Activated naive CD4-positive, alpha-beta T cell treated with anti-CD3 and anti-CD28 coated beads for 36 hours (primary cell): ENCODE data around the gene TRMT44. TPM values are rescaled to one million over a fixed set of nuclear protein-coding genes. Genes with fewer than 3 reads are reported as not detected.

Experiments used
- CTCF ChIA-PET: fragments of 350-600 bp; sonication (Branson Sonifier 250); formaldehyde crosslinking; loops from one replicate; lab custom pipeline; 2021; ENCODE audit warnings: antibody characterized with exemption; lab: Charles Lee
- DNase-seq: peaks from one replicate; pipeline ENCODE4 v3.0.0-alpha.2; 2020
- H3K27ac Mint-ChIP-seq: one replicate; pipeline ENCODE4 v1.8.0; 2021; ENCODE audit warnings: mild to moderate bottlenecking, mixed read lengths
- H3K27me3 Mint-ChIP-seq: one replicate; pipeline ENCODE4 v1.8.0; 2021; ENCODE audit warnings: low read depth, mixed read lengths
- H3K36me3 Mint-ChIP-seq: one replicate; pipeline ENCODE4 v1.8.0; 2021; ENCODE audit warnings: low read depth, mixed read lengths
- H3K4me1 Mint-ChIP-seq: one replicate; pipeline ENCODE4 v1.8.0; 2021; ENCODE audit warnings: low read depth, mixed read lengths
- H3K4me3 Mint-ChIP-seq: one replicate; pipeline ENCODE4 v1.8.0; 2021; ENCODE audit warnings: mild to moderate bottlenecking, moderate library complexity, mixed read lengths
- H3K9me3 Mint-ChIP-seq: one replicate; pipeline ENCODE4 v1.8.0; 2021; ENCODE audit warnings: mixed read lengths
- intact Hi-C: fragments of 100-400 bp; cut with micrococcal nuclease; formaldehyde crosslinking; loops from one replicate; pipeline ENCODE4 v1.15.1; 2023
- total RNA-seq, 2 experiments: library from RNA; stranded (reverse); gene quantifications; one replicate each; pipeline ENCODE4 v1.2.3, GENCODE V29; 2021

Gene TRMT44
- total RNA-seq, 2 experiments from 2014 or later = 13.1 to 14.5 TPM

DNA sequence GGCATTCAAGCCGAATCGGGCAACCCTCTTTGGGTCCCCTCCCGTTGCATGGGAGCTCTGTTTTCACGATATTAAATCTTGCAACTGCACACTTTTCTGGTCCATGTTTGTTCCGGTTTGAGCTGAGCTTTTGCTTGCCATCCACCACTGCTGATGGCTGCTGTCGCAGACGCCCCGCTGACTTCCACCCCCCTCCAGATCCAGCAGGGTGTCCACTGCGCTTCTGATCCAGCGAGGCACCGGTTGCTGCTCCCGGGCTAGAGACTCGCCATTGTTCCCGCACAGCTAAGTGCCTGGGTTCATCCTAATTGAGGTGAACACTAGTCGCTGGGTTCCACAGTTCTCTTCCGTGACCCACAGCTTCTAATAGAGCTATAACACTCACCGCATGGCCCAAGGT lies 13.3 kb upstream of the TRMT44 start:
- Mint-ChIP-seq H3K36me3 (no peaks in the 10 kb centered on the region), H3K27ac (no peak overlapping the region), H3K27me3 (no peaks in the 10 kb centered on the region), H3K4me1 (peaks cover 22% of the 10 kb centered on the region), H3K4me3 (peak overlapping the region; percentile 95), H3K9me3 (no peaks in the 10 kb centered on the region)
- DNase-seq = no peak
- intact Hi-C loops = no loop called here
- CTCF ChIA-PET = no interaction called here

GRCh38 chr4:8427761-8428287 lies 12.8 kb upstream of the TRMT44 start:
- CTCF ChIA-PET = no interaction called here
- intact Hi-C loops = loop anchor here (1.0 kb wide), 1 partner anchor 12 kb away; the partner anchor contains the start of genes ACOX3 and TRMT44

GRCh38 chr4:8428288-8429097 lies 12.1 kb upstream of the TRMT44 start:
- Mint-ChIP-seq H3K27me3 (no peaks in the 10 kb centered on the region), H3K9me3 (no peaks in the 10 kb centered on the region), H3K27ac (peak overlapping the region; percentile 58), H3K36me3 (no peaks in the 10 kb centered on the region), H3K4me1 (peaks cover 25% of the 10 kb centered on the region), H3K4me3 (peak overlapping the region; percentile 95)
- peak; percentile 87 for DNase-seq
- intact Hi-C loops = loop anchor here (1.0 kb wide), 1 partner anchor 12 kb away; the partner anchor contains the start of genes ACOX3 and TRMT44
- CTCF ChIA-PET = interaction anchor here (0.9 to 1.0 kb wide), 2 partner anchors 12 to 200 kb away, joined by 3 read pairs; no protein-coding TSS in a partner anchor

More at GRCh38 chr4:8427761-8428287, 12.8 kb upstream of the TRMT44 start:
- Mint-ChIP-seq H3K9me3 (no peaks in the 10 kb centered on the region), H3K4me1 (peaks cover 22% of the 10 kb centered on the region), H3K27me3 (no peaks in the 10 kb centered on the region), H3K36me3 (no peaks in the 10 kb centered on the region), H3K27ac (no peak overlapping the region), H3K4me3 (peak overlapping the region; percentile 95)
- no peak for DNase-seq

DNA sequence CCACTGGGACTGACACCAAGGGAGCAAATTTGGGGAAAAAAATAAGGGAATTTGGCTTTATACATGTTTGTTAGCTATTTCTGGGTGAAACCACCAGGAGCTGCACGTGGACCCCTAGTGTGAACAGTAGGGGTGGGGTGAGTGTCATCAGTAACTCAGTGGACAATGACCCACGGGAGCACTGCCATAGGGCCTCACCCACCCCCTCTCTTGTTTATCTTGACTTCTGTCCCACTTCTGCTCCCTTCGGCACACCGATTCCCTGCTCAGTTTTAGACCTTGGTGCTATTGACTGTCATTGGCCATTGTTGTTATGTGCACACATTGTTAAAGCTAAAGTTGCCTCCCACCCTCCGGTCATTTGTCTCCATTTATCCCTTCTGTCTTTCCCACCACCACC lies 9.0 kb upstream of the TRMT44 start:
- H3K27ac Mint-ChIP-seq = no peak overlapping the region
- no peaks in the 10 kb centered on the region for H3K9me3 Mint-ChIP-seq
- no peaks in the 10 kb centered on the region for H3K27me3 Mint-ChIP-seq
- intact Hi-C loops = no loop called here
- H3K4me3 Mint-ChIP-seq = no peak overlapping the region
- H3K36me3 Mint-ChIP-seq = peaks cover 2% of the 10 kb centered on the region
- CTCF ChIA-PET = no interaction called here
- H3K4me1 Mint-ChIP-seq = peaks cover 38% of the 10 kb centered on the region
- no peak for DNase-seq

- intact Hi-C loops = no loop called here
- H3K4me1 Mint-ChIP-seq = peaks cover 39% of the 10 kb centered on the region
- CTCF ChIA-PET = no interaction called here
- no peaks in the 10 kb centered on the region for H3K27me3 Mint-ChIP-seq
- H3K36me3 Mint-ChIP-seq = peaks cover 2% of the 10 kb centered on the region
- no peak for DNase-seq
- H3K4me3 Mint-ChIP-seq = no peak overlapping the region
- no peaks in the 10 kb centered on the region for H3K9me3 Mint-ChIP-seq
- no peak overlapping the region for H3K27ac Mint-ChIP-seq
Observed at GRCh38 chr4:8433136-8433535, 7.4 kb upstream of the TRMT44 start.

GRCh38 chr4:8434251-8435073 lies 6.1 kb upstream of the TRMT44 start:
- Mint-ChIP-seq H3K9me3 (no peaks in the 10 kb centered on the region), H3K27ac (peak overlapping the region; percentile 51), H3K36me3 (peaks cover 2% of the 10 kb centered on the region), H3K4me1 (peaks cover 40% of the 10 kb centered on the region), H3K27me3 (no peaks in the 10 kb centered on the region), H3K4me3 (peak overlapping the region; percentile 14)
- intact Hi-C loops = no loop called here
- no peak for DNase-seq
- CTCF ChIA-PET = no interaction called here

- DNase-seq = peak; percentile 70
- H3K27ac Mint-ChIP-seq = peak overlapping the region; percentile 80
- H3K4me1 Mint-ChIP-seq = peaks cover 46% of the 10 kb centered on the region
- H3K9me3 Mint-ChIP-seq = no peaks in the 10 kb centered on the region
- H3K36me3 Mint-ChIP-seq = peaks cover 5% of the 10 kb centered on the region
- CTCF ChIA-PET = interaction anchor here (0.7 to 1.0 kb wide), 4 partner anchors 16 to 168 kb away, joined by 3 to 5 read pairs (median 4); no protein-coding TSS in a partner anchor
- peak overlapping the region; percentile 68 for H3K4me3 Mint-ChIP-seq
- H3K27me3 Mint-ChIP-seq = no peaks in the 10 kb centered on the region
- intact Hi-C loops = no loop called here
Observed at GRCh38 chr4:8435656-8436121, 4.9 kb upstream of the TRMT44 start.

- H3K27me3 Mint-ChIP-seq = no peaks in the 10 kb centered on the region
- H3K27ac Mint-ChIP-seq = no peak overlapping the region
- CTCF ChIA-PET = no interaction called here
- peaks cover 58% of the 10 kb centered on the region for H3K4me1 Mint-ChIP-seq
- no peaks in the 10 kb centered on the region for H3K9me3 Mint-ChIP-seq
- intact Hi-C loops = no loop called here
- peaks cover 5% of the 10 kb centered on the region for H3K36me3 Mint-ChIP-seq
- DNase-seq = no peak
- peak overlapping the region; percentile 8 for H3K4me3 Mint-ChIP-seq
Observed at GRCh38 chr4:8437281-8437680, 3.3 kb upstream of the TRMT44 start.

DNA sequence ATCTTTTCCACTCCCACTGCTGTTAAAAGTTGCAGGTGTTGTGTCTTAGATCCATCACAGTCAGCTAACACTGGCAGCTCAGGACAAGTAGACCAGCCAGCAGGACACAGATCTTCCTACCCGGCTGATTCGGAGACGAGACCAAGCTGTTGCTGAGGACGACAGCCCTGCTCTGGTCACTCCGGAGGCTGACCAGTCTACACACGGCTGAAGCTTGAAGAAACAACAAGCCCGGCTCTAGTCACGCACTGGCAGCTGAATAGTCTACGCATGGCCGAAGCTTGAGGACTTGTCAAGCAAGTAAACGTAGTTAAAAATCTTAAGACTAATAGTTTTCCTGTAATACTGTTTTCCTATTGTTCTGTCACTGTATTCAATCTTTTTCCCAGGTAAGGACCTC lies 1.8 kb upstream of the TRMT44 start:
- CTCF ChIA-PET = no interaction called here
- Mint-ChIP-seq H3K27me3 (no peaks in the 10 kb centered on the region), H3K4me1 (peaks cover 70% of the 10 kb centered on the region), H3K27ac (no peak overlapping the region), H3K36me3 (peaks cover 7% of the 10 kb centered on the region), H3K4me3 (peak overlapping the region; percentile 17), H3K9me3 (no peaks in the 10 kb centered on the region)
- no peak for DNase-seq
- intact Hi-C loops = no loop called here

DNA sequence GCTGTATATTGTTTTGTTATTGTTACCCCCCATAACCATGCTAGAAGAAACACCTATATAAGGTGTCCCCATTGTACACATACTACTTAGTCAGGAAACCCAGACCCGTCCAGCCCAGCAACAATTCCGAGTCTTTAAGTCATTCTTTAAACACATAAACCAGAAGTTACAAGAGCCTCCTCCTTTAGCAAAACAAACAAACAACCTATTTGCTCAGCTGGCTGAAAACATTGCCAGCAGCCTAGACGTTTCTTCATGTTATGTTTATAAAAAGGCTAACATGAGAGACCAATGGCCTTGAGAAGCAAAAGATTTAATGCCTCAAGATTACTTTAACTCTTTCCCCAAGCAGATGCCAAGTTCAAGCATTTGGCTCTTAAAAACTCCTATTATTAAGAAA lies 1.4 kb upstream of the TRMT44 start:
- no peaks in the 10 kb centered on the region for H3K9me3 Mint-ChIP-seq
- CTCF ChIA-PET = interaction anchor here (0.7 kb wide), 1 partner anchor 172 kb away, joined by 3 read pairs; no protein-coding TSS in a partner anchor
- no peak for DNase-seq
- H3K27ac Mint-ChIP-seq = no peak overlapping the region
- H3K4me3 Mint-ChIP-seq = peak overlapping the region; percentile 17
- H3K36me3 Mint-ChIP-seq = peaks cover 7% of the 10 kb centered on the region
- peaks cover 72% of the 10 kb centered on the region for H3K4me1 Mint-ChIP-seq
- no peaks in the 10 kb centered on the region for H3K27me3 Mint-ChIP-seq
- intact Hi-C loops = no loop called here

DNA sequence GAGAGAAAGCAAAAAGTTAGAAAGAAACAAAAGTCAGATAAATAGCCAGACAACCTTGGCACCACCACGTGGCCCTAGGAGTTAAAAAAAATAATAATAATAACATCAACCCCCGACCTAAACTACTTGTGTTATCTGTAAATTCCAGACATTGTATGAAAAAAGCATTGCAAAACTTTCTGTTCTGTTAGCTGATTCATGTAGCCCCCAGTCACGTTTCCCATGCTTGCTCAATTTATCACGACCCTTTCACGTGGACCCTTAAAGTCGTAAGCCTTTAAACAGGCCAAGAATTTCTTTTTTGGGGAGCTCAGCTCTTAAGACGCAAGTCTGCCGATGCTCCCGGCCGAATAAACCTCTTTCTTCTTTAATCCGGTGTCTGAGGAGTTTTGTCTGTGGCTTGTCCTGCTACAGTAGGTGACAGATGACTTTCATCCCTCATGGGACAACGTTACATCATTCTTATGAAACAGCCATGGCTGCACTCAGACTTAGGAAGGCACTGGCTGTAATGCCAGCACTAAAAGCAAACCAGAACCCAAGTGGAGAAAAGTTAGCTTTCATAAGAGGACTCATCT lies 574 bp upstream of the TRMT44 start:
- intact Hi-C loops = loop anchor here (1.0 to 2.0 kb wide), 2 partner anchors 12 to 713 kb away; no protein-coding TSS in a partner anchor
- CTCF ChIA-PET = interaction anchor here (0.7 to 1.6 kb wide), 2 partner anchors 173 to 198 kb away, joined by 3 to 6 read pairs; no protein-coding TSS in a partner anchor

More for the DNA sequence above, 574 bp upstream of the TRMT44 start:
- peaks cover 63% of the 10 kb centered on the region for H3K4me1 Mint-ChIP-seq
- H3K27ac Mint-ChIP-seq = peak overlapping the region; percentile 98
- peak overlapping the region; percentile 98 for H3K4me3 Mint-ChIP-seq
- peaks cover 5% of the 10 kb centered on the region for H3K36me3 Mint-ChIP-seq
- H3K9me3 Mint-ChIP-seq = no peaks in the 10 kb centered on the region
- DNase-seq = peak; percentile 30
- no peaks in the 10 kb centered on the region for H3K27me3 Mint-ChIP-seq
